Measurements from ENCODE around the gene ASCC1. TPM values are rescaled to one million over a fixed set of nuclear protein-coding genes. Genes with fewer than 3 reads are reported as not detected.
"Not testable (repeated sequence)": the region's sequence is repeated elsewhere in the genome, so short reads cannot be mapped to it uniquely, and the experiment has no call there.

ASCC1 gene
- total RNA-seq, 2 donors from 2014 or later = 30.9 to 35.7 TPM

DNA sequence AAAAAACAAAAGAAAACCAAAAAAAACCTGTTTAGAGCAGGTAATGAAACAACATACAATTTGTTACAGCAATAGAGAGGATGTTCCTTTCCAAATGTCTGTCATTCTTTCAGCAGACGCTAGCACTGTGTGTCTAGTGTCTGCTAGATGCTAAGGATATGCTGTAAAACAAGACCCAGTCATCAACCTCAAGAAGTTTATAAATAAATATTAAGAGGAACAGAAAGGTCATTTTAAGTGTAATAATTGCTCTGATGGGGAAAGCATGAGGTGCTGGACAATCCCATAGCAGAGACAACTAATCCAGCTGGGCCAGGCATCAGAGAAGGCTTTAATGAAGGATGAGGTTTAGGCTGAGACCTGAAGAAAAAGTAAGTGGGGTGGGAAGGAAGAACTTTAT, 23.3 kb upstream of the ASCC1 start:
- Mint-ChIP-seq H3K27ac (peak overlapping the region in 1 of 2 donors; percentile 37), H3K27me3 (no peaks in the 10 kb centered on the region), H3K36me3 (no peaks in the 10 kb centered on the region), H3K4me3 (no peak overlapping the region), H3K4me1 (ENCODE audit: low read depth in 2 of 2) (peaks cover 11 to 29% of the 10 kb centered on the region in 2 donors), H3K9me3 (no peaks in the 10 kb centered on the region)
- no peak for DNase-seq (ENCODE audit: low spot score)
- no peak for ATAC-seq

DNA sequence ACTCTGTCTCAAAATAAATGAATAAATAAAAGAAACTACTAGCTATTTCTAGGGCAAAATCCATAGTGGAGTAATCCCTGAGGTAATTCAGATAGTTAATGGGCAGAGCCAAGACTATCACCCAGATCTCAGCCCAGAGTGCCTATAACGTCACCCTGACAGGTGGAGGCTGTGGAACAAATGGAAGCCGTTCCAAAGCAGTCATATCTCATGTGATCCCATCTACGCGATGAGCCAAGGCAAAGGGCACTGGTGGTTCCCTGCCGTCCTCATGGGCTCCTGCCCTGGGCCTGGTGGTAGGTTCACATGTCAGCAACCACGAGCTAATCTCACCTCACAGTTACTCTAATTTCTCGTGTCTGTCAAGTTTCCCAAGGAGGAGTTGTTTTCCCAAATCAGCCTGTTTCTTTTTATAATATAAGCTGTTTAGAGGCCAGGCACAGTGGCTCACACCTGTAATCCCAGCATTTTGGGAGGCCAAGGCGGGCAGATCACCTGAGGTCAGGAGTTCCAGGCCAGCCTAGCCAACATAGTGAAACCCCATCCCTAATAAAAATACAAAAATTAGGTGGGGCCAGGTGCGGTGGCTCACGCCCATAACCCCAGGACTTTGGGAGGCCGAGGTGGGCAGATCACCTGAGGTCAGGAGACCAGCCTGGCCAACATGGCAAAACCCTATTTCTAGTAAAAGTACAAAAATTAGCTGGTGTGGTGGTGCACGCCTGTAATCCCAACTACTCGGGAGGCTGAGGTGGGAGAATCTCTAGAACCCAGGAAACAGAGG, 22.5 kb upstream of the ASCC1 start:
- no peak for DNase-seq (ENCODE audit: low spot score)
- no peaks in the 10 kb centered on the region for H3K27me3 Mint-ChIP-seq
- H3K4me3 Mint-ChIP-seq = no peak overlapping the region
- no peaks in the 10 kb centered on the region for H3K9me3 Mint-ChIP-seq
- ATAC-seq = no peak
- H3K27ac Mint-ChIP-seq = no peak overlapping the region
- H3K4me1 Mint-ChIP-seq (ENCODE audit: low read depth in 2 of 2) = peaks cover 7 to 24% of the 10 kb centered on the region in 2 donors
- no peaks in the 10 kb centered on the region for H3K36me3 Mint-ChIP-seq

DNA sequence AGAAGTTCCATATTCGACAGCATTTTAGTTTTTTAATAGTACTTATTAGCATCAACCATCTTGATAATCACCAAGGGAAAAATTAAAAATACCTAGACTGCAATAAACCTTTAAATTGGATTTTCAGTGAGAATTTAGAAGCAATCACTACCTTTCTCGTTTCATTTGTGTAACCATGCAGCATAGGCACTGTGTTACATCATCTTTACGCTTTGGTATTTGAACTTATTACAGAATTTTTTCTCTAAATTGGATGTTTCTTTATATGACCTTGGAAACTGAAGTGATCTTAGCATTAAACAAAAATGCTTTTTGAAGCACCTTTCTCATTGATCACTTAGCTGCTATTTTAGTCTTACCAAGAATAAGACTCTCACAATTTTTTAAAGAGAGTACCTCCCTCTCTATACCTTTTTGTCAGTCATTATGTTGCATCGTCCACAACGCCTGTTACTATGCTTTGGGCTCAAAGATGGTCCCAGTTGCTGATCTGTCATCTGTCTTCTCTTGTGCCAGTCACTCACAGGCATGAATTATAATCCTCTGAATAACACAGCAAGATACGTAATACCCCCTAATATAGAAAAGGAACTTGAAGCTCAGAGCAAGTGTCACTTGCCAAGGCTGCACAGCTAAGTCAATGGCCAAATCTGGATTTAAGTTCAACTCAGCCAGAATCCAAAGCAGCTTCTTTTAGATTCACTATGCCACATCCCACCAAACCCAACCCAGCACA, 19.6 kb upstream of the ASCC1 start:
- DNase-seq (ENCODE audit: low spot score) (no peak), ATAC-seq (no peak)
- H3K4me1 Mint-ChIP-seq (ENCODE audit: low read depth in 2 of 2) = peaks cover 0 to 8% of the 10 kb centered on the region in 2 donors
- no peak overlapping the region for H3K4me3 Mint-ChIP-seq
- H3K36me3 Mint-ChIP-seq = peaks cover 4% of the 10 kb centered on the region
- no peak overlapping the region for H3K27ac Mint-ChIP-seq
- H3K9me3 Mint-ChIP-seq = no peaks in the 10 kb centered on the region
- H3K27me3 Mint-ChIP-seq = no peaks in the 10 kb centered on the region

DNA sequence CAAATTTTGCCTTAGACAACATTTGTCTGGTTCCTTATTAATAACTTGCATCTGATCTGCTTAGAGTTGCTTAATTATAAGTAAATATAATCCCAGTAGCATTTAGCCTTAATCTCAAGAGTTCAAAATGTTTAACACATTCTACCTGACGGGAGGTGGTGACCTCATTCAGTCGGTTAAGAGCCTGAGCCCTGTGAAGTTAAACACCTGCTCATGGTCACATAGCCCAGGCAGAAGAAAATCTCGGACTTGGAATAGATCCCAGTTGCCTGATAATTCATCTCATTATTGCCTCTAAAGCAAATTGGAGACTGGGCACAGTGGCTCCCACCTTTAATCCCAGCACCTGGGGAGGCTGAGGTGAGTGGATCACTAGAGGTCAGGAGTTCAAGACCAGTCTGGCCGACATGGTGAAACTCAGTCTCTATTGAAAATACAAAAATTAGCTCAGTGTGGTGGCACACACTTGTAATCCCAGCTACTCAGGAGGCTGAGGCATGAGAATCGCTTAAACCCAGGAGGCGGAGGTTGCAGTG, 18.6 kb upstream of the ASCC1 start:
- Mint-ChIP-seq H3K4me1 (ENCODE audit: low read depth in 2 of 2) (peaks cover 3 to 6% of the 10 kb centered on the region in 2 donors), H3K9me3 (no peaks in the 10 kb centered on the region), H3K36me3 (peaks cover 5% of the 10 kb centered on the region), H3K27me3 (no peaks in the 10 kb centered on the region), H3K4me3 (no peak overlapping the region), H3K27ac (no peak overlapping the region)
- ATAC-seq = no peak
- DNase-seq (ENCODE audit: low spot score) = no peak

DNA sequence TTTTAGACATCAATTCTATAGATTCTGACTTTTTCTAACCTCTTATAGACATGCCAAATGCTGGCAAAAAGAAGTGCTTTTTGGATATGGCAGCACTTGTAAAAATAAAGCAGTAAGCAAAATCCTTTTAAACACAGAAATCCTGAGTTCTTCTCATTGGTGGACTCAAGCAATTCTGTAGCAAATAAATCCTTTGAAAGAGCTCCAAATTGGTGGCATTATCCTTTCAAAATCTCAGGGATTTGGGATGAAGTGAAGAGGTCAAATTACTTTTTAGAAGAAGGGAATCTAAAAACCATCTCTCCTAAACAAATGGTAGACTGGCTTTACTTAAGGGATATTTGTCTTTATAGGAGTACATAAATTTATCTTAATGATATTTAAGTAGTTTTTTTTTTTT, 17.5 kb upstream of the ASCC1 start:
- no peak overlapping the region for H3K27ac Mint-ChIP-seq
- H3K4me1 Mint-ChIP-seq (ENCODE audit: low read depth in 2 of 2) = peaks cover 8 to 9% of the 10 kb centered on the region in 2 donors
- H3K27me3 Mint-ChIP-seq = no peaks in the 10 kb centered on the region
- no peak overlapping the region for H3K4me3 Mint-ChIP-seq
- ATAC-seq = no peak
- H3K9me3 Mint-ChIP-seq = no peaks in the 10 kb centered on the region
- peaks cover 5% of the 10 kb centered on the region for H3K36me3 Mint-ChIP-seq
- no peak for DNase-seq (ENCODE audit: low spot score)

DNA sequence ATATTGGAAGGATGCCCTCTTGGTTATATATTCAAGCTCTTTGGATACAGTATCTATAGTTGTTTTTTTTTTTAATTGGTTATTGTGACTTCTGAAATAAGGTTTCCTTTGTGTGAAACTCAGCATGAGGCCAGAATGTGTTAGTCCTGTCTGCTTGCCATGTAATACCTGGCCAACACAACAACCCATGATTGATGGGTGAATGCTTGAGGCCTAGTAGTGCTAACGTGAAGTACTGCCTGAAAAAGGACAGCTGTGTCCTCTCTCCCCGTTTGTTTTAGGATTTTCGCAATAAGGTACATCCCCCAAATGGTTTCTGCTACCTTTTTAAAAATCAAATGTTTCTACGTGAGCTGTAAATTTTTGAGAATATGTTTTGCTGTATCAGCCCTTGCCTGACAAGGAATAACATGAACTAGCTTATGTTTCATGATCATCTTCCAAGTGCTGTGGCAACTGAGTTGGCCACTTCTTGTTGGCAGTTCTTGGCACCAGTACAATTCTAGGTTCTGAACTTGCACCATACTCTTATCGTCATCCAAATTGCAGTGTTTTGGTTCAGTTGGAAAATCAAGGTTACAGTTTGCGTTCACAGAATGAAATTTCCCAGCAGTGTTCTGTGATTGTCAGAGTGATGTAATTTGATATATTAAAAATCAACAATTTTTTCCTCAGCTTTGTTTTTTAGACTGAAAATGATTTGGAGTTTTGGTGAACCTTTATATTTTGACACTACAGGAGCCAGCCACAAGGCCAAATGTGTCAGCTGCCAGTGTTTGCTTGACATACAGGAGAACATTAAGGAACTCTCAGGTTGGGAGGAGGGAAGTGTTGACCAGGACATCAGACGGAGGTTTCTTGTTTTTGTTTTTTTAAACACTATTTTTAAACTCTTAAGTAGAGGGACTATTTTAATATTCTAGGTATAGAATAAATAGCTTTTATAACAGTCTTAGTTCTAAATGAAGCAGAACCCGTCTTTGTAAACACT, 13.5 kb upstream of the ASCC1 start:
- no peak overlapping the region for H3K4me3 Mint-ChIP-seq
- H3K27me3 Mint-ChIP-seq = no peaks in the 10 kb centered on the region
- ATAC-seq = no peak
- peak overlapping the region; percentile 40 to 82 for H3K27ac Mint-ChIP-seq
- H3K36me3 Mint-ChIP-seq = peaks cover 5% of the 10 kb centered on the region
- H3K4me1 Mint-ChIP-seq (ENCODE audit: low read depth in 2 of 2) = peaks cover 9 to 12% of the 10 kb centered on the region in 2 donors
- DNase-seq (ENCODE audit: low spot score) = no peak
- no peaks in the 10 kb centered on the region for H3K9me3 Mint-ChIP-seq

DNA sequence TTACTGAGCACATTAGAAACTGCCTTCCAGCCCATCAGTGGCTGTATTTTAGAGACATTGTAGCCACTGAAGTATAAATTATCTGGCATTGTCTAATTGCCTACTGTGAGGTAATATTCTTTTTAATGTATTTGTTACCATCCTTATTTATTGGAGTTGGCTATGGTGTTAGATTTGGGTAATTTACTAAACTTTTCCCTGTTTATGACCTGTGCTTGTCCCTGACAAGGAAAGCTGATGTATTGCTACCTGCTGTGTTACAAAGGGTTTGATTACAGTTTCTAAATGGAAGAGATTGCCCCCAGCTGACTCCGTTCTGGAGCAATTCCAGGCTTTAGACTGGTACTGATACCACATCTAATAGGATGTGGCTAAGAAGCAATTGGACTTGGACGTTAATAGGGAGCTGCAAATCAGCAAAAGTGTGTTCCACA, 12.3 kb upstream of the ASCC1 start:
- no peak overlapping the region for H3K4me3 Mint-ChIP-seq
- peaks cover 11 to 20% of the 10 kb centered on the region in 2 donors for H3K4me1 Mint-ChIP-seq (ENCODE audit: low read depth in 2 of 2)
- H3K9me3 Mint-ChIP-seq = no peaks in the 10 kb centered on the region
- DNase-seq (ENCODE audit: low spot score) (no peak), ATAC-seq (no peak)
- peaks cover 5% of the 10 kb centered on the region for H3K36me3 Mint-ChIP-seq
- H3K27me3 Mint-ChIP-seq = no peaks in the 10 kb centered on the region
- H3K27ac Mint-ChIP-seq = no peak overlapping the region

DNA sequence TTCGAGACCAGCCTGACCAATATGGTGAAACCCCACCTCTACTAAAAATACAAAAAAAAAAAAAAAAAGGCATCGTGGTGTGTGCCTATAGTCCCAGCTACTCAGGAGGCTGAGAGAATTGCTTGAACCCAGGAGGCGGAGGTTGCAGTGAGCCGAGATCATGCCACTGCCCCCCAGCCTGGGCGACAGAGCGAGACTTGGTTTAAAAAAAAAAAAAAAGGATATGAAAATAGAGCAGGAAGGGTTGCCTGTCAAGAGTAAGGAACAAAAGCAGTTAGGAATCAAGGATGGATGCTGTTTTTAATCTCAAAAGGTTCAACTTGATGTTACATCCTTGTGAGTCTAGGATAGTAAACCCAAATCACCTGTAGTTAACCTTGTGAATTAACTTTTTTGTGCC, 11.8 kb upstream of the ASCC1 start:
- no peak overlapping the region for H3K27ac Mint-ChIP-seq
- ATAC-seq (no peak), DNase-seq (ENCODE audit: low spot score) (no peak)
- peaks cover 12 to 22% of the 10 kb centered on the region in 2 donors for H3K4me1 Mint-ChIP-seq (ENCODE audit: low read depth in 2 of 2)
- no peaks in the 10 kb centered on the region for H3K9me3 Mint-ChIP-seq
- H3K4me3 Mint-ChIP-seq = no peak overlapping the region
- peaks cover 5% of the 10 kb centered on the region for H3K36me3 Mint-ChIP-seq
- no peaks in the 10 kb centered on the region for H3K27me3 Mint-ChIP-seq

DNA sequence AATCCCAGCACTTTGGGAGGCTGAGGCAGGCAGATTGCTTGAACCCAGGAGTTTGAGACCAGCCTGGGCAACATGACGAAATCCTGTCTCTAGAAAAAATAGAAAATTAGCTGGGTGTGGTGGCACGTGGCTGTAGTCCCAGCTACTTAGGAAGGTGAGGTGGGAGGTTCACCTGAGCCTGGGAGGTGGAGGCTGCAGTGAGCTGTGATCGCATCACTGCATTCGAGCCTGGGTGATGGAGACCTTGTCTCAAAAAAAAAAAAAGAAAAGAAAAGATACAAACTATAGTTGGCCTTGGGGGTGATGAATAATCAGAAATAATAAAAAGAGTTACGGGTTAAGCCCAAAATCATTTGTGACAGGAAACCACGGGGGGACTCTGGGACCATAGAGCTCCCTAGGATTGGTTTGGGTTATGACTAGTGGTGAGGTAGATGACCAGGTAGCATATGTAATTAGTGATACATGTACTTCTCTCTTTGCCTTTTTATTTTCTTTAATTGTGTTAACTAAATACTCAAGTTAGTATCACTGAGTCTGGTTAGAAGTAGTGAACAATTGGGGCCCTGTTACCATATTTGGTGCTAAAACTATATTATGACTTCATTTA, 10.4 kb upstream of the ASCC1 start:
- Mint-ChIP-seq H3K27me3 (no peaks in the 10 kb centered on the region), H3K36me3 (peaks cover 5% of the 10 kb centered on the region), H3K9me3 (no peaks in the 10 kb centered on the region), H3K4me3 (no peak overlapping the region), H3K4me1 (ENCODE audit: low read depth in 2 of 2) (peaks cover 14 to 22% of the 10 kb centered on the region in 2 donors), H3K27ac (peak overlapping the region; percentile 21 to 79)
- ATAC-seq (no peak), DNase-seq (ENCODE audit: low spot score) (no peak)

DNA sequence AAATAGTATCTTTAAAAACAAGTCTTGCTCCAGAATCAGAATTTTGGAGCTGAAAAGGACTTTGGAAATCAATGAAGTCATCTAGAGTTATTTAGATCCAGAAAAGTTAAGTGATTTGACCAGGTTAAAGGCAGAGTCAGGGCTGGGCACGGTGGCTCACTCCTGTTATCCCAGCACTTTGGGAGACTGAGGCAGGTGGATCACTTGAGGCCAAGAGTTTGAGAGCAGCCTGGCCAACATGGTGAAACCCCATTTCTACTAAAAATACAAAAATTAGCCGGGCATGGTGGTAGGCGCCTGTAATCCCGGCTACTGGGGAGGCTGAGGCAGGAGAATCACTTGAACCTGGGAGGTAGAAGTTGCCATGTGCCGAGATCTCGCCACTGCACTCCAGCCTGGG, 8.1 kb upstream of the ASCC1 start:
- H3K27me3 Mint-ChIP-seq = not testable (repeated sequence)
- peak overlapping the region; percentile 76 to 82 for H3K27ac Mint-ChIP-seq

DNA sequence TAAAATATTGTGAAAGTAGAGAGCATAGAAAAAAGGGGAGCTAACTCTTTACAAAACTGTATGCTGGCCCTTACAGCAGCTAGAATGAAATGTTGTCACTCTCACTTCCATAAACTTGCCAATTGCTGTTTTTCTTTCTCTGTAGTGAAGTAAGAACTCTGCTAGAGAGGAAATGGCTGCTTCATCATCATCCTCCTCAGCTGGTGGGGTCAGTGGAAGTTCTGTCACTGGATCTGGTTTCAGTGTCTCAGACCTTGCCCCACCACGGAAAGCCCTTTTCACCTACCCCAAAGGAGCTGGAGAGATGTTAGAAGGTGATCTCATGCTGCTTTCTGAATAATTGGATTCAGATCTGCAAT, 7.6 kb upstream of the ASCC1 start:
- H3K36me3 Mint-ChIP-seq = no peaks in the 10 kb centered on the region
- DNase-seq (ENCODE audit: low spot score) = no peak
- peak overlapping the region; percentile 62 for H3K4me3 Mint-ChIP-seq
- peaks cover 12 to 24% of the 10 kb centered on the region in 2 donors for H3K4me1 Mint-ChIP-seq (ENCODE audit: low read depth in 2 of 2)
- ATAC-seq = peak in 1 of 2 donors; percentile 62
- H3K27ac Mint-ChIP-seq = peak overlapping the region; percentile 76 to 82
- H3K27me3 Mint-ChIP-seq = no peaks in the 10 kb centered on the region
- H3K9me3 Mint-ChIP-seq = no peaks in the 10 kb centered on the region

More for the DNA sequence above, 8.1 kb upstream of the ASCC1 start:
- not testable (repeated sequence) for H3K9me3 Mint-ChIP-seq; H3K36me3 Mint-ChIP-seq; ATAC-seq; DNase-seq (ENCODE audit: low spot score)
- peak overlapping the region; percentile 62 for H3K4me3 Mint-ChIP-seq
- peaks cover 8 to 21% of the 10 kb centered on the region in 2 donors for H3K4me1 Mint-ChIP-seq (ENCODE audit: low read depth in 2 of 2)

DNA sequence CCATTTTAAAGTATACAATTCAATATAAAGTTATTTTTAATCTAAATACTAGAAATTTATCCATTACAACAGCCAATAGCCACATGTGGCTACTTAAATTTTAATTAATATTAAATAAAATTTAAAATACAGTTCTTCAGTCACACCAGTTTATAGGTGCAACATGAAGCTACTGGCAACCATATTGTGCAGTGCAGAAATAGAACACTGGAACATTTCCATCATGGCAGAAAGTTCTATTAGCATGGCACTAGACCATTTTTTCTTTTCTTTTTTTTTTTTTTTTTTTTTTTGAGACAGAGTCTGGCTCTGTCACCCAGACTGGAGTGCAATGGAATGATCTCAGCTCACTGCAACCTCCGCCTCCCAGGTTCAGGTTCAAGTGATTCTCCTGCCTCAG, 5.2 kb upstream of the ASCC1 start:
- no peak for ATAC-seq
- H3K27me3 Mint-ChIP-seq = no peaks in the 10 kb centered on the region
- H3K9me3 Mint-ChIP-seq = no peaks in the 10 kb centered on the region
- no peak overlapping the region for H3K27ac Mint-ChIP-seq
- H3K4me1 Mint-ChIP-seq (ENCODE audit: low read depth in 2 of 2) = peaks cover 19 to 29% of the 10 kb centered on the region in 2 donors
- no peak for DNase-seq (ENCODE audit: low spot score)
- H3K4me3 Mint-ChIP-seq = no peak overlapping the region
- no peaks in the 10 kb centered on the region for H3K36me3 Mint-ChIP-seq

DNA sequence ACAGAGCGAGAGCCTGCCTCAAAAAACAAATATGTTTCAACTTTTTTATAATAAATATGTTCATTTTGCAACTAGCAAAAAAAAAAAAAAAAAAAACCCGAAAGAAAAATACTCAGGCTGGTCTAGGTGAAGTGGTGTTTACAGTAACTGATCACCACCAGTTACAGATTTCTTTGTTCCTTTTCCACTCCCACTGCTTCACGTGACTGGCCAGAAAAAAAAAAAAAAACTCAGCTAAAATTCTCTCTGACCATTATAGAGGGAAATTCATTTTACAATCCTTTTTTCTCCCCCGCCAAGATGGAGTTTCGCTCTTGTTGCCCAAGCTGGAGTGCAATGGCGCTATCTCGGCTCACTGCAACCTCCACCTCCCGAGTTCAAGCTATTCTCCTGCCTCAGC, 4.6 kb upstream of the ASCC1 start:
- H3K4me1 Mint-ChIP-seq (ENCODE audit: low read depth in 2 of 2) = peaks cover 20 to 33% of the 10 kb centered on the region in 2 donors
- no peak overlapping the region for H3K27ac Mint-ChIP-seq
- DNase-seq (ENCODE audit: low spot score) (no peak), ATAC-seq (no peak)
- H3K9me3 Mint-ChIP-seq = no peaks in the 10 kb centered on the region
- H3K27me3 Mint-ChIP-seq = no peaks in the 10 kb centered on the region
- no peaks in the 10 kb centered on the region for H3K36me3 Mint-ChIP-seq
- H3K4me3 Mint-ChIP-seq = no peak overlapping the region
